ENCODE results near the gene GPRIN3. TPM values are rescaled to one million over a fixed set of nuclear protein-coding genes. Genes with fewer than 3 reads are reported as not detected.

GPRIN3 gene
- total RNA-seq: 10 to 100 TPM; 22.5 to 26.8 TPM

DNA sequence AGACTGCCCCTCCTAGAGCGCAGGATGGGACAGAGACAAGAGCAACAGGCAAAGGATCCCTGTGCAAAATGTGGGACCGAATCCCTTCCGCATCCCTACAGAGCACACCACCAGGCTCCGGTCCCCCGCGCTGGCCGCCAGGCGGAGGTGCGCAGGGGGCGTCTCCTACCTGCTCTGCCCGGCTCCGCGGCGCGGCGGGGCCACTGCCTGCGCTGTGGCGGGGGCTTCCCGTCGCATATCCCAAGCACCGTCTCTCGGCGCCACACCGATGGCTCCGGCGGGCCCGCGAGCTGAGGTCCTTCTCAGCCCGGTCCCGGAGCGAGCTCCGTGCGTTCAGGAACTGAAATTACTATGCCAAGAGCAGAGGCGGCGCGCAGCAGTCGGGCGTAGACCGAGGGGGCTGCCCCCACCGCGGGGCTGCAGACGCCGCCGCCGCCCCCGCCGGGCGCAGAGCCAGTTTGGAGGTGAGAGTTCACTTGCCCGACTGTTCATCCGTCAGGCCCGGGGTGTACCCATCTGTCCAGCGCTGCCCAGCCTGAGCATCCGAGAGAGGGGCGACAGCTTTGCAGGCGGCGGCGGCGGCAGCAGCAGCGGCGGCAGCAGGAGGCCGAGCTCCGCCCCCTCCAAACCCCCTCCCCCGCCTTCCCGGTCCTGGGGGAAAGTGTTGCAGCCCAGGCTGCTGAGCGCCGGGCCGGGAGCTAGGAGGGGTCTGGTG lies at the start of gene GPRIN3:
GPRIN3 (minus strand) TSS at position 355 of the 715 bp plus-strand sequence. CDS start 57,690 bp downstream, outside the sequence.
- Histone ChIP-seq H3K27me3 (no peaks in the 10 kb centered on the region), H3K9ac (ENCODE audit: low read depth in 2 of 2, low read length in 2 of 2) (peak within 1 kb of the TSS; percentile 86 to 90), H3K9me3 (no peaks in the 10 kb centered on the region), H3K27ac (peak within 1 kb of the TSS; percentile 71), H3K4me1 (peaks cover 3% of the 10 kb centered on the region), H3K36me3 (no peaks in the 10 kb centered on the region), H3K4me3 (peak within 1 kb of the TSS; percentile 85)
- peak; percentile 75 for DNase-seq
- intact Hi-C loops (cut with DNase I): no loop called here
- TF ChIP-seq, protein P1, sequence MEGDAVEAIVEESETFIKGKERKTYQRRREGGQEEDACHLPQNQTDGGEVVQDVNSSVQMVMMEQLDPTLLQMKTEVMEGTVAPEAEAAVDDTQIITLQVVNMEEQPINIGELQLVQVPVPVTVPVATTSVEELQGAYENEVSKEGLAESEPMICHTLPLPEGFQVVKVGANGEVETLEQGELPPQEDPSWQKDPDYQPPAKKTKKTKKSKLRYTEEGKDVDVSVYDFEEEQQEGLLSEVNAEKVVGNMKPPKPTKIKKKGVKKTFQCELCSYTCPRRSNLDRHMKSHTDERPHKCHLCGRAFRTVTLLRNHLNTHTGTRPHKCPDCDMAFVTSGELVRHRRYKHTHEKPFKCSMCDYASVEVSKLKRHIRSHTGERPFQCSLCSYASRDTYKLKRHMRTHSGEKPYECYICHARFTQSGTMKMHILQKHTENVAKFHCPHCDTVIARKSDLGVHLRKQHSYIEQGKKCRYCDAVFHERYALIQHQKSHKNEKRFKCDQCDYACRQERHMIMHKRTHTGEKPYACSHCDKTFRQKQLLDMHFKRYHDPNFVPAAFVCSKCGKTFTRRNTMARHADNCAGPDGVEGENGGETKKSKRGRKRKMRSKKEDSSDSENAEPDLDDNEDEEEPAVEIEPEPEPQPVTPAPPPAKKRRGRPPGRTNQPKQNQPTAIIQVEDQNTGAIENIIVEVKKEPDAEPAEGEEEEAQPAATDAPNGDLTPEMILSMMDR (IDR thresholded peaks at IDR 0.05): no peak

DNA sequence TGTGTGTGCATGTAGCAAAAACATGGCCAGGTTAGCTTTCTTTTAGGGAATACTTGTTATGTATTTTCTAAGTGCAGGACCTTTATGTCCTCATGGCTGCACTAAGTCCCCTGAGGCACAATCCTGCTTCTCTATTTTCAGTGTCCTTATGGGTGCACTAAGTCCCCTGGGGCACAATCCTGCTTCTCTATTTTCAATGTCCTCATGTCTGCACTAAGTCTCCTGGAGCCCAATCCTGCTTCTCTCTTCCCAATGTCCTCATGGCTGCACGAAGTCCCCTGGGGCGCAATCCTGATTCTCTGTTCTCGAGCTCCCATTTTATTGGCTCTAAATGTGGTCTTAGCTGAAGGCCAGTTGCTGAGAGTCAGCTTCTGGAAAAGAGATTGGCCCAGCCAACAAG lies 49.7 kb upstream of the GPRIN3 start:
- H3K27me3 ChIP-seq: no peaks in the 10 kb centered on the region
- DNase-seq: no peak
- no peaks in the 10 kb centered on the region for H3K4me1 ChIP-seq
- intact Hi-C loops (cut with DNase I): no loop called here
- TF ChIP-seq, protein P1 (IDR thresholded peaks at IDR 0.05): no peak
- H3K4me3 ChIP-seq: no peak overlapping the region
- no peak overlapping the region for H3K9ac ChIP-seq (ENCODE audit: low read depth in 2 of 2, low read length in 2 of 2)
- no peaks in the 10 kb centered on the region for H3K9me3 ChIP-seq
- H3K27ac ChIP-seq: no peak overlapping the region
- H3K36me3 ChIP-seq: no peaks in the 10 kb centered on the region

DNA sequence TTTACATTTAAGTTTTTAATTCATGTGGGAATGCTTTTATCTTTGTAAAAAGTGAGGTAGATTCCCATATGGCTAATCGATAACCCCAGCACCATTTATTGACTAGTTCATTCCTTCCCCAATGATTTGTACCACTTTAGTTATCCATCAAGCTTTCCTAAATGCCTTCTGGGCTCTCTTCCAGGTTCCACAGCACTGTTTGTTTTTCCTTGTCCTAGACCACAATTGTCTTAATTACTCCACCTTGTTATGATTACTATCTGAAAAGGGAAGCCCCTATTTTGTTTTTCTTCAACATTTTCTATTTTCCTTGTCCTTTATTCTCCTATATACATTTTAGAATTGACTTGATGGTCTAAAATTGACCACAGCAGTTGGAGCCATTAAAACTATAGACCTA lies 48.5 kb upstream of the GPRIN3 start:
- DNase-seq: peak; percentile 50
- H3K27ac ChIP-seq: no peak overlapping the region
- no peaks in the 10 kb centered on the region for H3K27me3 ChIP-seq
- H3K9ac ChIP-seq (ENCODE audit: low read depth in 2 of 2, low read length in 2 of 2): no peak overlapping the region
- no peaks in the 10 kb centered on the region for H3K36me3 ChIP-seq
- intact Hi-C loops (cut with DNase I): no loop called here
- H3K4me1 ChIP-seq: no peaks in the 10 kb centered on the region
- TF ChIP-seq, protein P1 (IDR thresholded peaks at IDR 0.05): no peak
- no peaks in the 10 kb centered on the region for H3K9me3 ChIP-seq
- H3K4me3 ChIP-seq: no peak overlapping the region

DNA sequence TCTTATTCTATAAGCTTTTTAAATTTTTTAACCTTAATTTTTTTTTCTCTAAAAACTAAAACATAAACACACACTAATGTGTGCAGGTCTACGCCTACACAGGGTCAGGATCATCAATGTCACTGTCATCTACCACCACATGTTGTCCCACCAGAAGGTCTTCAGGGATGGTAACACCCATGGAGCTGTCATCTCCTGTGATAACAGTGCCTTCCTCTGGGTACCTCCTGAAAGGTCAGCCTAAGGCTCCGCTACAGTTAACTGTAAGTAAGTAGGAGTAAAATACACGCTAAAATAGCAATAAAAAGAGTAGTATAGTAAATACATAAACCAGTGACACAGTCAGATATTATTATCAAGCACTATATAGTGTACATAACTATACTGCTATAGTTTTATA lies 45.9 kb upstream of the GPRIN3 start:
- H3K4me1 ChIP-seq: no peaks in the 10 kb centered on the region
- TF ChIP-seq, protein P1 (IDR thresholded peaks at IDR 0.05): no peak
- H3K9me3 ChIP-seq: no peaks in the 10 kb centered on the region
- no peaks in the 10 kb centered on the region for H3K36me3 ChIP-seq
- no peaks in the 10 kb centered on the region for H3K27me3 ChIP-seq
- H3K27ac ChIP-seq: no peak overlapping the region
- intact Hi-C loops (cut with DNase I): no loop called here
- no peak for DNase-seq
- no peak overlapping the region for H3K4me3 ChIP-seq
- H3K9ac ChIP-seq (ENCODE audit: low read depth in 2 of 2, low read length in 2 of 2): no peak overlapping the region

DNA sequence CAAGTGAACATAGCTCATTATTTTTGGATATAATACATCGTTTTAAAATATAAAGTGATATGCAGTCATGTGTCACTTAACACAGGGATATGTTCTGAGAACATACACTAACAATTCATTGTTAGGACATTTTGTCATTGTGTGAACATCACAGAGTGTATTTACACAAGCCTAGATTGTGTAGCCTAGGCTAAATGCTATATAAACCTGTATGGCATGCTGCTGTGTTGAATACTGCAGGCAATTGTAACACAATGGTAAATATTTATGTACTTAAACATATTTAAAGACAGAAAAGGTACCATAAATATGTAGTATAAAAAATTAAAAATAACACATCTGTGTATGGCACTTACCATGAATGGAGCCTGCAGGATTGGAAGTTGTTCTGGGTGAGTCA lies 44.9 kb upstream of the GPRIN3 start:
- no peak overlapping the region for H3K27ac ChIP-seq
- no peak for DNase-seq
- no peak overlapping the region for H3K9ac ChIP-seq (ENCODE audit: low read depth in 2 of 2, low read length in 2 of 2)
- no peaks in the 10 kb centered on the region for H3K9me3 ChIP-seq
- no peak overlapping the region for H3K4me3 ChIP-seq
- H3K36me3 ChIP-seq: no peaks in the 10 kb centered on the region
- no peaks in the 10 kb centered on the region for H3K27me3 ChIP-seq
- H3K4me1 ChIP-seq: no peaks in the 10 kb centered on the region
- intact Hi-C loops (cut with DNase I): no loop called here
- TF ChIP-seq, protein P1 (IDR thresholded peaks at IDR 0.05): no peak

All from colonic mucosa (tissue), 4 donors.